Measurements from ENCODE around the gene DDX17.

Gene DDX17

DNA sequence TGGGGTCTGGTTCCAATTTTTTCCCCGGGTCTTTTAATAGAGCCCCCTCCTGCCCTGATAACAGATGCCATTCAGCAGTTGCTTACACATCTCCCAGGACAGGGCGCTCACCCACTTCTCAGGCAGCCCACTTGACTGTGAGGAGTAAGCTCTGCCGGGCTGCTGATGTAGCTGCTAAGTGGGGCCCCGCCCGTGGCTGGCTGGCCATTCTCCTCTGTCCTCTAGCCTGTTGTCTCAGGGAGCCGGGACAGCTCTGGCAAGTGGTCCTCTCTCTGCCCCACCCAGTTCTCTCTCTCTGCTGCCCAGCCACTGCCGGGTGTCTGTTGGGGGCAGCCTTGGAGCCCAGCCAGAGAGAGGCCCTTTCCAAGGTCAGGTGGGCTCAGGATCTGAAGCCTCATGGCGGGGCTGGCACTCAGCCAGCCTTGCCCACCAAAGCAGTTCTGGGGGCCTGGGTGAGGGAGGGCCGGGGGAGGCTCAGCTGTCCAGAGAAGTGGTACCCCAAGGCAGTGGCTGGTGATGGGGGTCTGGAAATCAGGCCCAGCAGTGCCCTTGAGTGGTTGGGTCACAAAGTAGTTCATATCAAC is 60.0 kb downstream of the DDX17 start:
- DNase-seq: no peak

DNA sequence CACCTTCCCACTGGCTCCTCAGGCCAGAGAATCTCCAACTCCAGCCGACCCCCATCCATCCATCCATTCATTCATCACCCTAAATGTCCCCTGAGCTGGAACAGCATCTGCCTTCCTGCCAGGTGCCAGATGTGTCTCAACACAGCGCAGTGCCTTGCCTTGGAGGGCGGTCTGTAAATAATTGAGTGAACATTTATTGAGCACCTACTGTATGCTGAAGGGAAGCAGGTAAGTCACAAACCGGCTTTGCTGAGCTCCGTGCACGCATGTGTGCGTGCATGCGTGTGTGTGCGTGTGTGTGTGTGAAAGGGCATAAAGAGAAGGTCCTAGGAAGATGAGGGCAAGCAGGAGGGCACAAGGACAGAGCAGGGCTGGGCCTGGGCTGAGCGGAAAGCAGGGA is 61.3 kb downstream of the DDX17 start:
- DNase-seq: no peak

- DNase-seq: no peak
Observed at GRCh38 chr22:38443628-38444521, 62.2 kb downstream of the DDX17 start.

DNA sequence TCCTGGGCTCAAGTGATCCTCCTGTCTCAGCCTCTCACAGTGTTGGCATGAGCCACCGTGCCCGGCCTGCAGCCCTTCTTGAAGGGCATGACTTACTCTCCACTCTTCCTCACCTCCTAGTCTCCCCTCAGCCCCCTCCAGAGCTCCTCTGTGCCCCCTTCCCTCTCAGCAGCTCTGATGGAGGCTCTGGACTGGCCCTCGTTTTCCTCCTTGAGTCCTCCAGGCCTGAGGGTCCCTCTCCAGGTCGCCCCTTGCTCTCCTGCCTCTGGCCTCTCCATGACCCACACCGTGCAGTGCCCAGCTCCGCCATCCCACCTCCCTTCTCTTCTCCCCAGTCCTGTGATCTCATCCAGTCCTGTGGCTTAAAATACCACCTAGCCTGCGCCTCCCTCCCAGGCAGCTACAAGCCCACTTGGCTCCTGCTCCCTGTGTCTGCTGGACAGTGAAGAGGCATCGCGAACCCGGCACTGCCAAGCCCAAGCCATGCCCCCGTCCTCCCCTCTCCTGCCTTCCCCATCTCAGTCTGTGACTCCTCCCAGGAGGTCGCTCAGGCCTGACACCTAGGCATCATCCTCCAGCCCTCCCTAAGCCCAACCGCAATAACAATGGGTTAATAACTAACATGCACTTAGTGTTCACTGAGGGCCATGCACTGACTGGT is 63.0 kb downstream of the DDX17 start:
- no peak for DNase-seq

DNA sequence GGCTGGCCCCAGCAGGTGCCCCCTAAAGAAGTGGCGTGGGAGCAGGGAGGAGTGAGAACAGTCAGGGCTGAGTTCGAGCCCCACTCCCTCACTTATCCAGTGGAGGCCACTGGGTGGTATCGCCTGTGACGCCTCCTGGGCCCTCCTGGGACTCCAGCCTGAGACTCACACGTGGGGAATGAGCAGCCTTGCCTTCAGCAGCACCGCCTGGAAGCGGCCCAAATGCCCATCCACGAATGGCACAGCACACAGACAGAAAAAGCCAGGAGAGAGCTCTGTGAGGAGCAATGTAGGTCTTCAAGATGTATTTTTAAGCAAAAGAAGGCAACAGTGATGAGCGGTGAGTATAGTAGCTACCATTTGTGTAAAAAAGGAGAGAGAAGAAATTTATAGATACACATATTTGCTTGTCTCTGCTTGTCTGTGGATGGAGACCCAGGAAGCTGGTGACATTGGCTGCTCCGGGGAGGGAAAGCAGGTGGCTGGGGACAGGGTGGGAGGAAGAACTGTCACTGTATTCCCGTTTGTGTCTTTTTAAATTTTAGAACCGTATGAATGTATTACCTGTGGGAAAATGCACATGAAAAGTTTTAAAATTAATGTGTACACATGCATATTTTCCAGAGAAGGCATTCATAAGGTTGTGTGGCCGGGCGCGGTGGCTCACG is 64.4 kb downstream of the DDX17 start:
- DNase-seq: no peak

DNA sequence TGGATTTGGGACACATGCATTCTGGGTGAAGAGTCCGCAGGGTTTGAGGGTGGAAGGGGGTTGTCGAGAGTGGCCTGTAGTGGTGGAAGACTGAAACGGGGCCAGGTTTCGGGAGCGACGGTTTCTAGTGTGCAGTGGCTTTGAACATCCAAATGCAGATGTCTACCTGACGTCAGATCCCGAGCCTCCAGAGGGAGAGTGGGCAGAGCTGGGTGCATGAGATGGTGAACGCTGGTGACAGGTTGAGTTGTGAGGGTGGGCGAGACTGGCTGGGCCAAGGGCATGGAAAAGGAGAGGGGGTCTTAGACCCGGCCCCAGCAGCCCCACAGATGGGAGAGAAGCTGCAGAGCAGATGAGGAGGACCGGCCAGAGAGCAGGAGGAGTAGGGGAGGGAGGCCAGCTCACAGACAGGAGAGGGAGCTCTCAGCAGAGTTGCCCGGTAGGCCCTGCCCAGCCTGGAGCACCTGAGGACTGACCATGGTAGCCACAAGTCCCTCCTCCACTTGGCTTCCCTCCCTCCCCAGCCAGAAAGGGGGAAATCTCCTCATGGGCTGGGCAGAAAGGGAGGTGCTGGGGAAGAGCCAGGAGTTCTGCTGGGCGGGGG is 65.3 kb downstream of the DDX17 start:
- DNase-seq: no peak

- no peak for DNase-seq
Observed at GRCh38 chr22:38437416-38437815, 68.7 kb downstream of the DDX17 start.

GRCh38 chr22:38436629-38437395 is 69.3 kb downstream of the DDX17 start:
- no peak for DNase-seq

- no peak for DNase-seq
Observed at GRCh38 chr22:38435965-38436364, 70.1 kb downstream of the DDX17 start.

GRCh38 chr22:38435010-38435409 is 71.1 kb downstream of the DDX17 start:
- DNase-seq: no peak

DNA sequence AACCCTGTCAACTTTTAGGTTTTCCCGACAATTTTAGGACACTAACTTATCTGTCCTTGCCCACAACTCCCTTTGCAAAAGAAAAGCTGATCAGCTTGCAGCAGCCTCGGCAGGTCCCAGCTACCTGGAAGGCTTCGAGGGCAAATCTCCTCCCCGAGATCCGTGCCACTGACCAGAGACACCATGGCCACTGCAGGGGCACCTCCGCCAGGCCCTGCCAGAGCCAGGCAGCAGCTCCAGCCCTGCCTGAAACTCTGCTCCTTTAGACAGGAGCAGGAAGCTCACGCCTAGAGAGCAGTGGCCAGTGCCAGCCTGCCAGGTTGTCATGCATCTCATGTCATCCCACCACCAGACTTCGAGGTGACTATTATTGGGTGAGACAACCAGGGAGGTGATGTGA is 72.2 kb downstream of the DDX17 start:
- DNase-seq: no peak

Data from DMS 273 treated with DMSO at 0.1 percent for 48 hours (cell line).